Purkinje cell (primary cell): ENCODE measurements around the gene TTC13. TPM values are rescaled to one million over a fixed set of nuclear protein-coding genes. Genes with fewer than 3 reads are reported as not detected.

ENCODE experiments used
- polyA plus RNA-seq: library from polyadenylated mRNA; unstranded; fragments of >200 nt; fragmentation: Nextera tagmentation; gene quantifications from 2 replicates; pipeline ENCODE4 v1.2.1, GENCODE V29; 2014

TTC13 gene
- 8.3 and 9.9 TPM in 2 replicates for polyA plus RNA-seq

GRCh38 chr1:230978491-230979388 lies at the start of gene TTC13, which contains the start of gene ARV1:
Gene TTC13 (minus strand): TSS chr1:230978861. CDS start chr1:230978830, 31 bp downstream.
Gene ARV1 (plus strand): TSS chr1:230979094. CDS start chr1:230979106, 12 bp downstream.

GRCh38 chr1:230867903-230868735 lies 110.5 kb downstream of the TTC13 start, which contains the start of gene C1orf198:
Gene C1orf198 (minus strand): TSS chr1:230868521. CDS start chr1:230868512, 9 bp downstream.

Other genes with a start within 250 kb of the TTC13 start
- 0.09 TPM in 1 of 2 replicates, not detected in the other for gene CAPN9, start 231.5 kb downstream of the TTC13 start, polyA plus RNA-seq
- 13.3 and 18.8 TPM in 2 replicates for gene C1orf198, start 110.3 kb downstream of the TTC13 start, polyA plus RNA-seq
- 114 and 123 TPM in 2 replicates for gene ARV1, start 233 bp upstream of the TTC13 start, polyA plus RNA-seq
- 2.5 and 3.6 TPM in 2 replicates for gene FAM89A, start 61.4 kb upstream of the TTC13 start, polyA plus RNA-seq
- 0.95 and 1.3 TPM in 2 replicates for gene TRIM67, start 183.2 kb upstream of the TTC13 start, polyA plus RNA-seq